GM18519 (cell line): ENCODE results near the gene VRK1.

Source experiments
- ATAC-seq: cut with Tn5 transposase; IDR thresholded peaks from one replicate; pipeline ENCODE4 v1.9.1; 2021; ENCODE audit warnings: mild to moderate bottlenecking, moderate library complexity; ENCODE audit not compliant: unreplicated experiment, low FRiP score

VRK1 gene

DNA sequence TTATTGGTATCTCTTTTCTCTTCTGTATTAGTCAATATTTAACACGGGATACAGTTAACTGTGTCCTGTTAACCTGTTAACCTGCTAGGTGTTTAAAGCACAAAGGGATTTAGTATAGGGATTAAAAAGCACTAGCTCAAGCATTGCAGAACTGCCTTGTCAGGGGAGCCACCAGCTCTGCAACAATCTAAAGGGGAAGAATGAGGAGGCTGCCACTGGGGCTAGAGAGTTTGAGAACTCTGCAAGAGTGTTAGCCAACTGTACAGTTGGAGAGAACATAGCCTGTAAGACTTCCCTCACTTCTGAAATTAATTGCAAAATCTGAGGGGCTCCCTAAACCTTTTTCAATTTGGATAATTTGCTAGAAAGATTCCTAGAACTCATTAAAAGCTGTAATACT, 6.5 kb upstream of the VRK1 start:
- no peak for ATAC-seq

DNA sequence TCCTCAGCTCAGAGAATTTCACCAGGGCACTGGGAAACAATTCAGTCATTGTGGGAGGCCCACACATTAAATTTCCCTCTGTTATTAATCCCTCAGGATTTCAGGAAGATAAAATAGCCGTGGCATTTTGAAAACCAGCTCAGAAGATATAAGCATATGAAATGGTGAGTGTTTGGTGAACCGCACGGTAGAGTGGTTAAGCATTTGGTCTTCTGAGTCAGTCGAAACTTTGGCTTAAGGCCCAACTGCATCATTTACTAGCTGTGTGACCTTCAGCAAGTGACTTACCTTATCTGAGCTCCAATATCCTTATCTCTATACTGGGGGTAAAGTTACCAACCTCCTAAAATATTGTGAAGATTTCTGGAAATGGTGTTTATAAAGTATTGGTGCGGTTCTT, 5.2 kb upstream of the VRK1 start:
- ATAC-seq: no peak

DNA sequence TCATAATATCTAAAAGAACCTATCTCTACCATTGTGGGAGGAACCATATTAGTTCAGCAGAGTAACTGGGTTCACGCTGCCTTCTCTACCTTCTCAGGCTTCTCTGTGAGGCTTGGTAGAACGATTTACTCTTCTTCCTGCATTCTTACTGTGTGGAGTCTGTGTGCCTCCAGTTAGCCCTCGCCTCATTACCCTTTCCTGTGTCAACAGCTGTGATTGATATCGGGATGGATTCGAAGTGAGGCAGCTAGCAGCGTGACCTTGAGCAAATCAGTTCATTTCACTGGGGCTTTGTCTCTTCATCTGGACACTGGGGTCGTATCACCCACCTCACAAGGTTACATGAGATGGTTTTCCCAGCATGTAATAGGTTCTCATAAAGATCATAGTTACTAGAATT, 4.6 kb upstream of the VRK1 start:
- no peak for ATAC-seq

DNA sequence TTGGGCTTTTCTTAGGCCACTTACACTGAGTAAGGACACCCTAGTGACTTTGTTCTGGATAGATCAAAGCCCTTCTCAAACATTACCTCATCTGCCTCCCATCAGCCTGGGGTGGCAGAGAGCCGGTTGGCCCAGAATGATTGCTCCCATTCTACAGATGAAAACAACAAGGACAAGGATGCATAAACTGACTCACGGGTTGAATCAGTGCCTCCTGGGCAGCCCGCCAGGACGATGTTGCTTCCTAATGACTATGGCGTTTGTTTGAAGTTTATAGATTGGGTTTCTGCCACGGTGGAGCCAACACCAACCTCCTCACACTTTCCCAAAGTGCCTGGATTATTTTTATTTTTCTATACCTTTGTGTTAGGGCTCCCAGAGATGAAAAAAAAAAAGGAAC, 3.6 kb upstream of the VRK1 start:
- ATAC-seq: no peak

DNA sequence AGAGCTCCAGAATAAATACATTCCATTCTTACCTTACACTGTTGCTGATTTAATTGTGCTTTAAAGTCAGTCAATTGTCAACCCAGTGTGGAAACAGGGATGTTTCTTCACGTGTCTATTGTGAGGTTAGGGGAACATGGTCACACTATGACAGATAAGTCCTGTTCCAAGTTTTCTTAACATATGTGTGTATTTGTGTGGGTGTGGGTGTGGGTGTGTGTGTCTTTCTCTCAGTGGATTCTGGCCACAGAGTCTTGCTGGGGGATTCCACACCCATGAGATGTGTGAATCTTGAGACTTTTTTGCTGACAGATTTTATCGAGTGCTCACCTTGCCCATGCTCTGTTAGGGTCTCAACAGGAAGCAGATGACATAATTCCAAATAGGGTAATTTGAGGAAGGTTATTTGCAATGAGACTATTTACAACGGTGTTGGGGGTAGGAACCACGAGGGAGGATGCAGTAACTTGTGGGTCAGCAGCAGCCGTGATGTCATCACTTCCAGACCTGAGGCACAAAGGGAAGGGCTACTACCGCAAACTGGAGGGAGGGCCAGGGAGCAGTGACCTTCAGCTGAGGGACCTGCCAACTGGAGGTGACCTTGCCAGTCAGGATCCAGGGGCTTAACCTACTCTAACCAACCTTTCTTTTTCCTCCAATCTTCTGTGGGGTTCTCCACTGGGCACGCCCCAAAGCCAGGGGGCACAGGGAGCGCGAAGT, 1.9 kb upstream of the VRK1 start:
- no peak for ATAC-seq

DNA sequence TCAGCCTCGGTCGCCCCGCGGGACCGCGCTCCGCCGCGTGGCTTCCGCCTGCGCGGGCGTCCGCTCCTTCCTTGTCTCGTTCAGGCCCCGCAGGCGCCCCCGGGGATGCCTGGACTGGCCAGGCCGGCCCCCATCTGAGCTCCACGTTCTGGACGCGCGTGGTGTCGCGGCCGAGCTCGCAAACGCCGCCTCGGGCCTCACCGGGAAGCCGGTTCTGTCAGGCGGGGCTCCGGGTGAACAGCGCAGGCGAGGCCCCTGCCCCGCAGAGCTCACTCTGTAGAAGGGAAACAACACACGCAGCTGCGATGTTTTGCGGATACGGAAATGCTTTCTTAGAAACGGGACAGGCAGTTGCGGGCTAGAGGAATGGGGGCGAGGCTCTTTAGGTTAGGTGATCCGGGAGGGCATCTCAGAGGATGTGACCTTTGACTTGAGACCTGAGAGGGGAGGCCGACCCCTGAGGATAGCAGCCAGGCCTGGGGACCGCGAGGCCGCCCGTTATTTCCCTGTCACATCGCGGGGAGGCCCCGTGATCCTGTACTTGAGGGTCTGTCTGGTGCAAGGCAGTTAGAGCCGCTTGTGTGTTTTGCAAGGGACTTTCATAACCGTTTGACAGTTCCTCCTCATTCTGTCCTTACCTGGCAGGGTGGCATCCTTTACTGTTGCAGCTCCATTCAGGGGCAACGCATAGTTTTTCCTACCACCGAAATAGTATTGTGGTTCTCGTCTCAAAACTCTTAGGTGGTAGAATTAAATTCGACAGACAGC, 584 bp downstream of the VRK1 start:
- peak; percentile 23 for ATAC-seq

DNA sequence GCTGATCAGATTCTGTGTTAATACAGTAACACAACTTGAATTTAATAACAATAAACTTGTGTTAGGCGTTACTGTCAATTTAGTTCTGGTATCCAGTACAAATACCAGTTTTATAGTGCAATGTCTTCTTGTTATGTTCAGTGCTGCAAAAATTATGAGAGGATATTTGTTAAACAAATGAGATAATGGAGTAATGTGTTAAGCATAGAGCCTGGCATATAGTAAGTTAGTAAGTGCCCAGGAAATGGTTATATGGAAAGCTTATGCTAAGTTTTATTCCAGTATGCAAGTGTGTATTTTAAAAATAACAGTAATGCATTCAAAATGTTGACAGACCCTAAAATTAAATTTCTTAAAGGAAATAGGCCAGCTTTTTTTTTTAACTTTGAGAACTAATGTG, 1.8 kb downstream of the VRK1 start:
- ATAC-seq: no peak

DNA sequence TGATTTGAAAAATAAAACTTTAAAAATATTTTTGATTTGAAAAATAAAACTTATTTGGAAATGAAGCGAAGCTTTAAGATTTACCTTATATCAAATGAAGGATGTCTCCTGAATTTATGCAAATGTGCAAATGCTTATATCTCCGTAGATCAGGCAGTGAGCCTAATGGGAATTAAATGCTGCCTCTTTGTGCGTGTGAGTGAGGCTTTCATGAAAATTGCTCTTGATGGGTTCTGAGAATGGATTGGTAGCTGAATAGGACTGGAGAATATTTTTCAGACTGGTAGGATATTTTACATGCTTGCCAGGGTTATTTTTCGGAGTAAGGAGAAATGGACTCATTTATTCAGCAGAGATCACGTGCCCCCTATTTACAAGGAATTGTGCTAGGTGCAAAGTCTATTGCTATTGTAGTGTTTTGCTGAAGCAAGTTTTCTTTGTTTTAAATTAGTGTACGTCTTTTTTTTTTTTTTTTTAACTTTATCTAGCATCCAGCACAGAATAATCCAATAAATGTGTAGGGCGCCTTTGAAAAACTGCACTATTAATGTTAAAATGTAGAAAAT, 2.4 kb downstream of the VRK1 start:
- ATAC-seq: no peak

DNA sequence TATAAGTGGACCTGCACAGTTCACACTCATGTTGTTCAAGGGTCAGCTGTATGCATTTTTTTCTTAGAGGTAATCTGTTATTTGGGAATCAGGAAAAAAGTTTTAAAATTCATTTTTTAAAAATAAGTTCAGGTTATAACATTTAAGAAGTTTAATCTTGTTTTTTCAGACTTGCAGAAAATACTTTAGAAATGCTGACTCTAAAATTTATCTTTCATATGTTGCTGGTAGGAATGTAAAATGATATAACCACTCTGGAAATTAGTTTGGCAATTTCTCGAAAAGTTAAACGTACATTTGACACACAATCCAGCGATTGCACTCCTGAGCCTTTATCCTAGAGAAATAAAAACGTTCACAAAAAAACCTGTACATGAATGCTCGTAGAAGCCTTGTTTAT, 4.7 kb downstream of the VRK1 start:
- no peak for ATAC-seq

DNA sequence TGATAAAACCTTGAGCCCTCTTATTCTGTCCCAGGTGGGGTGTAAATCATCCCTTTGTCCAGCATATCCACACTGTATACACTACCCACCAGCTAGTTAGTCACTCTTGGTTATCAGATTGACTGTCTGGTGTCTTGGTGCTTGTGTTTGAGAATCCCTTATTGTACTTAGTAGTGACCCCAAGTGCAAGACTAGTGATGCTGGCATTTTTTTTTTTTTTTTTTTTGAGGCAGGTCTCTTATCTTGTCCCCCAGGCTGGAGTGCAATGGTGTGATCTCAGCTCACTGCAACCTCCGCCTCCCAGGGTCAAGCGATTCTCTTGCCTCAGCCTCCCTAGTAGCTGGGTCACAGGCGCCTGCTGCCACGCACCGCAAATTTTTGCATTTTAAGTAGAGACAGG, 5.8 kb downstream of the VRK1 start:
- ATAC-seq: no peak

DNA sequence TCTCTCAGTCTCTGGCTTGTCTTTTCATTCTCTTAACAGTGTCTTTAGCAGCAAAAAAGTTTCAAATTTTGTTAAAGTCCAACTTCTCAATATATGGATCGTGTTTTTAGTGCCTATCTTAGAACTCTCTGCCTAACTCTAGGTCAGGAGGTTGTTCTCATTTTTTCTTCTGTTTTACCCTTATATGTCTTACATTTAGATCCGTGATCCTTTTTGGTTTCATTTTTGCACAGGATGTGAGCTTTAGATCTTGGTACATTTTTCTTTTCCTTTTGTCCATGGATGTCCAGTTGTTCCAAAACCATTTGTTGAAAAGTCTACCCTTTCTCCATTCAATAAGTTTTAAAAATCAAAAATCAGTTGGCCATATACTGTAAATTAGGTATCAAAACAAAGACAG, 6.8 kb downstream of the VRK1 start:
- no peak for ATAC-seq

DNA sequence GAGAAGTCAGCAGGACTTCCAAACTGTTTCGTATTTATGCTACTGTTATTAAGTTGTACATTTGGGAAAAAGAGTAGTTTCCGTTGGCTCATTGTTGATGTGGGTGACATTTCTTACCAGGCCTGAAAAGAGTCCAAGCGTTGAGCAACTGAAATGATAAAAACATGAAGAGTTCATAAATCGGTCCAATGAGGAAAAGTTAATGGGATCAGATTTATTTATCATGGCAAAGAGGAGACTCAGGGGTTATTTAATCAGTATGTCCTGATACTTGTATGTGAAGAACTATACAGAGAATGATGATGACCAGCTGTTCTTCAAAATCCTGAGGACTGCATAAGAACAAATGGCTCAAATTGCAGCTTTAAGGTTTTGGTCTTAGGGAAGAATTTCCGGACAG, 7.7 kb downstream of the VRK1 start:
- no peak for ATAC-seq

DNA sequence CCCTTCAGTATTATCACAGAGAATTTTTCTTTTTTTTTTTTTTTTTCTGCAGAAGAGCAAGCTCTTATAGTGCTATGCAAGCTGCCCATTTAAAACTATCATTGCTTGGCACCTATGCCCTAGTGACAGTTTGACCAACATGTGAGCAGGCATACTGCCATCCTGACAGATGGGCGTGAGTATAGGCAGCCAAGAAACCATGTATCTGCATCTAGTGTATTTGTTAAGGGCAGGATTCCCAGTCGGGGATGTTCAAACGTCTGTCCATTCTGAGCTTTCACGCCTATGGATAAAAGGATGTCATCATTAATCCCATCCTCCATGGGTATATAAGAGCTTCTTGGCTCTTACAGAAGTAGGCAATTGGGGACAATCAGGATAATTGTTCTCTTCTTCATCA, 8.8 kb downstream of the VRK1 start:
- ATAC-seq: no peak

DNA sequence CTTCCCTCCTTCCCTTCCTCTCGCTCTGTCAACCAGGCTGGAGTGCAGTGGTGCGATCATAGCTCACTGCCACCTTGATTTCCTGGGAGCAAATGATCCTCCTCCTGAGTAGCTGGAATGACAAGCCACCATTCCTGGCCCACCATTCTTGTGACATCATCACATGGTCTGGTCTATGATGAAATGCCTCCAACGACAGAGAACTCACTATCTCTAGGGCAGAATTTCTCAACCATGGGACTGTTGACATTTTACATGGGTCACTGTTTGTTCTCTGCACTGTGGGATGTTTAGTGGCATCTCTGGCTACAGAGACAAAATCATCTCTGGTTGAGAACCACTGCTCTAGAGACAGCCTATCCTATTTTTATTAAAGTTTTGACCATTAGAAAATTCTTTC, 9.7 kb downstream of the VRK1 start:
- ATAC-seq: no peak

DNA sequence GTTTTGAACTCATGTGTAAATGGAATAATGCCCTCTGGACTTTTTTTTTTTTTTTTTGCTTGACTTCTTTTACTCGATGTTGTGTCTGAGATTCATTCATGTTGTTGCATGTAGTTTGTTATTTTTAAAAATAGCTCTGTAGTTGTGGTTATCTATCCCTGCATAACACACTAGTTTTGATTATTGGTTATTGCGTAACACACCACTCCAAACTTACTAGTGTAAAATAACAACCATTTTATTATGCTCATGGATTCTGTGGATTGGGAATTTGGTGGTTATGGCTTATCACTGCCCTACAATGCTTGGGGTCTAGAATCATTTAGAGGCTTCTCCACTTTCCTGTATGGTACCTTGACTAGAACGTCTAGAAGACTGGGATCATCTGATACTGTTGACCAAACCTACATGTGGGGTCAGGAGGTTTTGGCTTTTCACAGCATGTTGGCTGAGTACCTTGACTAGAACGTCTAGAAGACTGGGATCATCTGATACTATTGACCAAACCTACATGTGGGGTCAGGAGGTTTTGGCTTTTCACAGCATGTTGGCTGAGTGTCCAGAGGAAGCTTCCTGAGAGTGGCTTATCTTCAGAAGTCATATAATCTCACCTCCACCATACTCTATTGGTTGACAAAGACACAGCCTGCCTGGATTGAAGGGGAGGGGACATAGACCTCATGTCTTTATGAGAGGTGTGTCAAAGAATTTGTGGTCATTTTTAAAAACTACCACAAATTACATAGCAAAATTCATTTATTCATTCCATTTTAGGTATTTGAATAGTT, 11.6 kb downstream of the VRK1 start:
- no peak for ATAC-seq

DNA sequence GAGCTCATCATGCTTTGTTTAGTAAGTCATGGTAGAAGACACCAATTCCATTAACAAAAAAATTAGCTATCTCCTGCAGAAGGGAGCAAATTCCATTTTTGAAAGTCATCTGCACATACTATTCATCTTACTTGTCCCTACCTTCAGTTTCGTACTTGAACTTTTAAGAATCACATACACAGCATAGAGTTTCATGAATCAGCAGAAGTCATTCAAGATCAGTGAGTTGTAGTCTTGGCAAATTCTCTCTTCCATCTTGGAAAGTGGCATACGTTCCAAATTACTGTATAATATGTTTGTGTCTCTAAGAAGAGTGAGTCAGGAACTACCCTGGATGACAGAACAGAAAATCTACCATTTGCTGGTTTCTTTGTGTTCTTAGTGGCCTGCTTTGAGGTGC, 14.1 kb downstream of the VRK1 start:
- ATAC-seq: no peak

DNA sequence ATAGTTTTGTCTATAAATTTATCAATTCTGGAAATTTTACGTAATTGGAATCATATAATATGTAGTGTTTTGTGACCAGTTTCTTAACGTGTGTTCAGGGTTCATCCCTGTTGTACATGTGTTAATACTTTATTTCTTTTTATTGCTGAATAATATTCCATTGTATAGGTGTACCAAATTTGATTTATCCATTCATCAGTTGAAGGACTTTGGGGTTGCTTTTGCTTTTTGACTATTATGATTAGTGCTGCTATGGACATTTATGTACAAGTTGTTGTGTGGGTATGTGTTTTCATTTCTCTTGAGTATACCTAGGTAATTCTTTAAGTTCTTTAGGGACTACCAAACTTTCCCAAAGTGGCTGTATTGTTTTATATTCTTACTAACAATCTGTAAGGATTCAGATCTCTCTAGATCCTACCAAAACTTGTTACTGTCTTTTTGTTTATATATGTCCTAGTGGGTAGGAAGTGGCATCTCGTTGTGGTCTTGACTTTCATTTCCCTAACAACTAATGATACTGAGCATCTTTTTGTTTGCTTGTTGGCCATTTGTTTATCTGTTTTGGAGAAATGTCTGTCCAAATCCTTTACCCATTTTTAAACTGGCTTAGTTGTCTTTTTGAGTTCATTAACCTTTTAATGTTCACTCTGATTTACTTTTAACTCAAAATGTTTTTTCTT, 14.9 kb downstream of the VRK1 start:
- ATAC-seq: peak; percentile 54

DNA sequence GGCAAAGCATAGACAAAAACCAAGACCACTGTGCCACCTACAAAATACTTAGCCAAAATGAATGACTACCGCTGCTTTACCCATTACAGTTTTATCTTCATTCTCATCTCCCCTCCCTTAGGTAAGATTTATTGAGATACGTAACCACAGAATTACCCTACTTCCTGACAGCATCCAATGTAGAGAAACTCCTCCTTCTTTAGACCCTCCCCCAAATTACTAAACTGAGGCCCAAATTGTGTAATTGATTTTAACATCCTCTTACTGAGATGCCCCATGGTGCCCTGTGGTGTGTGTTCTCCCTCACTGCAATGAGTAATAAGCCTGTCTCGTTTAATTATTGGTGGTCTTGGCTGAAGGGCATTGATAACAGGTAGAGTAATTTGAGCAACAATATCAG, 19.1 kb downstream of the VRK1 start:
- no peak for ATAC-seq

DNA sequence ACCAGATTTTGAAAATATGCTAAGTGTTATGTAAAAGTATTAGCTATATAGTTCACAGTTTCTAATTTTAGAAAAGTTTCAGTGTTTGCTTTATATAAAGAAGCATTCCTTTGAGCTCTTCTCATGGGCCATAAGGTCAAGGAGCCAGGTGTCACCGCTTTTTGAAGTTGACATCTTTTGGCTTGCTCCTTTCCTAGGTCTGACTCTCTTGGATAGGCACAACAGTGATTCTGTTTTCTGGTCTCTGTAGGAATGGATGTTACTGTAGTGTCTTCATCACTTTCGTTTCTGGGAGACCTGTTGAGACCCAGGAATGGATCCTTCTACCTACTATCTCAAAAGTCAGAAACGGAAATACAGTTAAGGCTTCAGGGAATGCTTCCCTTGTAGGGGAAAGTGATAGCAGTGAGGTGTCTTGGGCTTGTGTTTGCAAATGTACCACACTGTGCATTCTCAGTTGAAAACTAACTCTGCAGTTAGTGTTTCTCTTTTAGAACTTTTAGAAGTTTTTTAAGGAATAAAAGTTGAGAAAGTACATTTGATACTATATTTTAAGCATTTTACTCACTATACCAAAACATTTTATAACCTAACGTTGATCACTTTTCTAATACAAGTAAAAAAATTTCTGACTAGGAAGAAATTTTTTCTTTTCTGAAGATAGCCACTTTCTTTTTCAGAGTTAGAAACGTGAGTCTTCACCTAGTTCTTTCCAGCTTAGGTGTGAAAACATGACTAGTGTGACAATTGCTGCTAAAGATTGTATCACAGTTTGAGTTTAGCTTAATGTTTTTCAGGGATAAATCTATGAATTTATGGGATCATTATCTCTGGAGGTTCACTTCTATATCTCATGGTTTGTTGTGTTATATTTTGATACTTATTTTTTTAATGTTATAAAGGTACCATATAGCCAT, 20.8 kb downstream of the VRK1 start:
- no peak for ATAC-seq

DNA sequence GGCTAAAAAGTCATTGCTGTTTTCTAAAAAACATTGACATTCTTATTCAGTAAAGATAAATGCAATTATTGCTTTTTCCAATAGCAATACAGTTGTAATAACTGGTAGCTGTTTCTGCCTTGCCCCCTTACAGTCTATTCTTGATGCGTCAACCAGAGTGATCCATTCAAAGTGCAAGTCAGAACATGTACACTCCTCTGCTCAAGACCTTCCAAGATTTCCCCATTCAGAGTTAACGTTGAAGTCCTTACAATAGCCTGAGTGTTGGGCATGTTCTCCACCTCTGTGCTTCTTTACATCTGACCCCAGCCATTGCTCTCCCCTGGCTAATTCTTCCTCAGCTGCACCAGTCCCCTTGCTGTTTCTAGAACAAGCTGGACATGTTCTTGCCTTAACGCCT, 24.3 kb downstream of the VRK1 start:
- ATAC-seq: no peak
